Muscle of back (tissue), 11 donors: ENCODE data around the gene PDE2A. TPM values are rescaled to one million over a fixed set of nuclear protein-coding genes. Genes with fewer than 3 reads are reported as not detected.

Source experiments
- DNase-seq, 3 donors: peaks; one replicate each; pipeline versions ENCODE4 v3.0.0 to v3.0.0-alpha.2; 2013
- polyA plus RNA-seq, 10 donors: library from polyadenylated mRNA; unstranded; fragments of 120-200 nt; gene quantifications; one replicate each; pipeline ENCODE4 v1.2.1, GENCODE V29; 2013; ENCODE audit not compliant: insufficient read length in 10 of 10

Gene PDE2A
- polyA plus RNA-seq, 10 donors: 10.3 to 25.0 (median 17.9) TPM

DNA sequence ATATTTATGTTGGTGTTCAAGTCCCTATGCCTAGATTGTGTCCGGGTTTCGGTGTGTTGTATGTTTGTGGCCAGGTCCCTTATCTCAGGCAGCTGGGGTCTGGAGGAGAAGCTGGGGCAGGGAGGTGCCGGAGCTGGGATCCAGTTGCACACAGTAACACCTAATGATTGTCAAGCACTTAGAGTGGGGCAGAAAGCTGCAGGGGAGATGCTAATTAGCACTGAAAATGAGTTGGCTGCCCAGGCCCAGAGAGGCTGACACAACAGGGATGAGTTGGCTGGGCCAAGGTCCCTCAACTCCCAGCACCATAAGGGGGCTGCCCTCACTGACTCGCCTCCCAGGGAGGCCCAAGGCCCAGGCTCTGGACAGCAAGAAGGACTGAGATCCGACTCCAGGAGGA is 12.2 kb downstream of the PDE2A start:
- no peak for DNase-seq

GRCh38 chr11:72661486-72661885 is 12.7 kb downstream of the PDE2A start:
- no peak for DNase-seq

DNA sequence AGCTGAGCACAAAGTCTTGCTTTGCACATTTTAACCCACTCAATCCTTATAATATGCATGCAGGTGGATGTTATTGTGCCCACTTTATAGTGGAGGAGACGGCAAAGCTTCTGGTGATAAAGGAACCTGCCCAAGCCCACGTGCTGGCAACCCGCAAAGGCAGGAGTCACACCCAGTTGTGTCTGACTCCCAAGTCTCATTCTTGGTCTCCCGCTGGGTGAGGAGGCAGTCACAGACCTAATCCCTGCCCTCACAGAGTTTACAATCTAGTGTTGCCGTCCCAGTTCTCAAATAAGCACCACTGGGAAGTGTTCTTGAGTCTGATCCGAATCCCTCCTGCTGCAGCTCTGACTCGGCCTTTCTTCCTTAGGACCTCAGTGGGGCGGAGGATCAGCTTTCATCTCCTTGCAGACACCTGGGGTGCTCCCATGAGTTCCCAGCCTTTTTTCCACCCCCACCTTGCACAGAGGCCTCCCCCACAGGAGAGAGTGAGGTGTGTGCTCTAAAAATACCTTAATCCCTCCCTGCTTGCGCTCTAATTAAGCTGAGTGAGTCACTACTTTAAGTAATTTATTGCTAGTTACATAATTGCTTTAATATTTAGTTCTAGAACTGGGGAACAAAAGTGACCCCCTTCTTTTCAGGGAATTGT is 15.1 kb downstream of the PDE2A start:
- no peak for DNase-seq

- DNase-seq: no peak
These were observed 16.7 kb downstream of the PDE2A start for GRCh38 chr11:72657411-72658100.

DNA sequence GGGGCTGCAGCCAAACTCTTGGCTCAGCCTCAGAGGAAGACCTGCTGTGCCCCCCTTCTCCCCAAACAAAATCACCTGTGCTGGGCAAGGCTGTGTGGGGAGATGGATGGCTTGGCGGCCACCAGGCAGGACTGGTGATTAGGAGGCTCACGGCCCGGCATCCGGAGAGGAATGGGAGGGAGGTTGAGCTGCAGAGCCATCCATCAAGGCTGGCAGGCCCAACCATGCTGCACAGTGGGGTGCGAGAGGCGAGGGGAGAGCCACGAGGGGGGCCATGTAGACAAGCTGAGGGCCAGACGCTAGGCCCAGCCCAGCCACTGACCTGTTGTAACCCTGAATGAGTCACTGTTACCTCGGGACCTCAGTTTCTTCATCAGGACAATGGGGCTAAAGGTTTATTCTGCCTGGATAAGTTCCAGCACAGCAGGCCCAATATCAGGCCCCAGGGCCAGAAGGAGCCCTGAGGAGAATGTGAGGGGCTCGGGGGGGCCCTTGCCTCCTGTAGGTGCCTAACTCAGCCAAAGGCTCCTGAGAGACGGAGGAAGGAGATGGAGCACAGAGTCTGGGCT is 18.2 kb downstream of the PDE2A start:
- no peak for DNase-seq

- DNase-seq: no peak
These were observed 19.2 kb downstream of the PDE2A start for GRCh38 chr11:72655014-72655413.

DNA sequence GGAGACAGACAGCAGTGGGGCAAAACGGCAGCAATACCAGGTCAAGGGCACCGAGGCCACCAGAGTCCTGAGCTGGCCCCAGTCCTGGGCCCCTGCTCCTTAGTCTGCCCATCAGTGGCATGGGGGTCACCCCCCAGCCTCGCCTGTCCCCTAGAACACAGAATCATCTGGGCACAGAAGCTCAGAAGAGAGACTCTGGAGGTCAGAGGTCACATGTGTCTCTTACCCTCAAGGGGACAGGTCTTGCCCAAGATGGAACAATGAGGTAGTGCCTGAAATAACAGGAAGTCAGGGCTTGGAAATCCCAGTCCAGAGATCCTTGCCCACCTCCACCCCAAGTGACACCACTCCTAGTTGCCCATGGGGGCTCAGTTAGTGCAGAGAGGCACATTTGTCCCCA is 20.6 kb downstream of the PDE2A start:
- DNase-seq: no peak

DNA sequence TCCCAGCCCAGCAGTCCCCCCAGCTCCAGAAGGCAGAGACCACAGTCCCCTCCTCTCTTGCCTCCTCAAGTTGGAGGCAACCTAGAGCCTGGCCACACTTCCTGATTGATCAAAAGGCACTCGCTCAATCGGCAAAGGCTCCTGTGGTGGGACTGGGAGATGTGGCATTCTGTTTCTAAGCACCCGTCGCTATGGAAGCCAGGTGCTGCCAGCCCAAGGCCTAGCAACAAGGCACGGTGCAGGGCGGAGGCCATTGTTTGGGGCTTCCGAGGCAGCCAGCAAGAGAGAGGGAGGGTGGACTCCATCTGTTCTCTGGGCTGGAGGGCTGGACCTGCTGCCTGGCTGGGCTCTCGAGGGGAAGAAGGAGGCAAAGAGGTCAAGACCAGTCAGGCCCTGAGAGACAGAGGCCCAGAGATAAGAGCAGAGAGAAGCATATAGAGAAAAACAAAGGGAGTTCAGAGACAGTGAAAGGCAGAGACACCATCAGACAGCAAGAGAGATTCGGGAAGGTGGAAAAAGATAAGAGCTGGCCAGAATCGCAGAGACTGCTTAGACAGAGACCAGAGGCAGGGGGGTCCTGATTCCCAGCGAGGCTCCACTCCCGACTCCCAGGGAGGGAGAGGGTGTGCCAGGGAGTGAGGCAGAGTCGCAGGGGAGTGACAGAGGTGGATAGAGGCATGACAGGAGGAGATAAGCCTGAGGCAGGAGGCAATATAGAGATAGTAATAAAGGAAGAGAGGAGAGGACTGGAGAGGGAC is 21.2 kb downstream of the PDE2A start:
- DNase-seq: no peak

GRCh38 chr11:72652133-72652532 is 22.1 kb downstream of the PDE2A start:
- no peak for DNase-seq

- no peak for DNase-seq
These were observed 24.8 kb downstream of the PDE2A start for GRCh38 chr11:72649215-72649976.

GRCh38 chr11:72648384-72649136 is 25.7 kb downstream of the PDE2A start:
- DNase-seq: no peak

DNA sequence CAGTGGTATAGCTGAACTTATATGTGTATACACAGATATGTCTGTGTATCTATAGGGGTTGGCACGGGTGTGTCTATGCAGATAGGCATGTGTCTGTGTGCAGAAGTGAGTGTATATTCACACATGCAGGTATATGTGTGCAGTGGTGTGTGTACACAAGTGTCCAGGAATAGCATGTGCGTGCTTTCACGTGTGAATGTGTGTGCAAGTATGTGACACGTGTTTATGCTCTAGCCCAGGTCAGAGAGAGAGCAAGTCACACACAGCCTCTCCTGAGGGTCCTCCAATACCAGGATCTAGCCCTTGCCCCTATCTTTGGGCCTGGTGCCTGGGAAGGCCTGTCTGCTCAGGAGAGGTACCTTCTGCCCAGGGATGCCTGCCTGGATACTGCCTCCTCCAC is 26.3 kb downstream of the PDE2A start:
- no peak for DNase-seq

DNA sequence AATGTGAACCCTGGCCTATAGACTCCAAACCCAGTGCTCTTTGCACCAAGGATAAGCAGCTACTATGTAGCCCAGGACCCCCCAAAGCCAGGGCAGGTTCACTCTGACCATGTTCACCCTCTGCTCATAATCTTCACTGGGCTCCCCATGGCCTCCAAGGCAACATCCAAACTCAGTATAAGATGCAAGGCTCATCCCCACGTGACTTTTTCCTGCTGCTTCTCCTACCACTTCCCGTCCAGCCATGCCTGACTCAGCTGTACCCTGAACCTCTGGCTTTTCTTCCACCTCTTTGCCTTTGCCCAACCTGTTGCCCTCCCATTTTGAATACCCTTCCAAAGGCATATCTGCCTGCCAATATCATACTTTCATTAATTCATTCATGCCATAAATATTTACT is 27.8 kb downstream of the PDE2A start:
- DNase-seq: no peak

DNA sequence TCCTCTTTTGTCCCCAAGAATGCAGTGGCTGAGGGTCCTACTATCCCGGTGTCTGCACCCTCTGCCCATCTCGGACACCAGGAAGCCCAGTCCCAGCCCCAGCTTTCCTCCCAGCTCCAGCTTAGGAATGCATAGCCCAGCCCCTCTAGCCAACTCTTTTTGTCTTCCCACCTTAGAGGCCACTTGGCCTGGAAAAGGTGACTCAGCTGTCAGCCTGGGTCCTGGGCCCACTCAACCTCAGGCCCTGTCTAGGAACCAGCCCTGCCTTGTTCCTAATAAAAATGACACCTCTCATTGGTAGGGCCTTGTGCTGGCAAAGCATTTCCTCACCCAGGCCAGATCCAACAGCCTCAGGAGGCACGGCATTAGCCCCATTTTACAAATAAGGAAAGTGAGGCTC is 28.2 kb downstream of the PDE2A start:
- DNase-seq: no peak

DNA sequence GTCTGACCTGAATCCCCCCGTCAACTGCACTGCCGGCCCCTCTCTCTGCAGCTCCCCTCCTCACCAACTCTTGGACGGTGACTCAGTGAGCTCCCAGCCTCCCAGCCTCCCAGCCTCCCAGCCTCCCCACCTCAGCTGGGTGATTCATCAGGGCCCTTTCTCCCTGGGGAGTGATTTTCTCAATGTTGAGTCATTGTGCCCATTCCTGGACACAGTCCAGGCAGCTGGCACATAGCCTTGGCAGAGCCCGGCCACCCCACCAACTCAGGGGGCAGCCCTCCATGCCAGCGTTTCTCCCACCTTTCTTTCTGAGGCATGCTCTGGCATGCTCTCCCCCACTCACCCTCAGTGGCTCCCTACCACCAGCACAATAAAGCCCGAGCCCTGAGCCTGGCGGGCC is 30.7 kb downstream of the PDE2A start:
- no peak for DNase-seq

DNA sequence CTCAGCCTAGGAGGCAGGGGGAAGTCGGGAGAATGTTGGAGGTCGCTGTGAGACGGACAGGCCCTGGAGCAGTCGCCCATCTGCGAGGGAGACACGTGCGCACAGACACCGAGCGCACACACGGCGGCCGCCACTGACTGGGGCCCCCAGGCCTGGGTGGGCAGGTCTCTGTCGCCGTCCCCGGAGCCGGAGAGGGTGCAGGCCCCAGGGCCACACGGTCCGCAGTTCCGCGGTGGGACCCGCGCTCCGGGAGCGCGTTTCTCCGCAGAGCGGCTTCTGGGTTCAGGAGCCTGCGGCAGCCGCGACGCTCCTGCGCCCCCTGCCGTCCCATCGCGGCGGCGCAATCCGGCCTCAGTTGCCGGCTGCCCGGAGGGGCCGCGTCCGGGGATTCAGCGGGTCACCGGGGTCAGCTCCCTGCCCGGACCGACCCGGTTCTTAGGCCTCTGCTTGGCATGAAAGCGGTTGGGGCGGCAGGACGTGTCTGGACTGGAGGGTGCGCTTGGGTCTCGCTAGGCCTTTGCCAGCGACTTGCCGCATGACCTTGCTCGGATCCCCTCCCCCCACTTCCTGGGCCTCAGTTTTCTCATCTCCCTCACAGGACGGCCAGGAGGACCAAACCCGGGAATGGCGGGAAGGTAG is 31.2 kb downstream of the PDE2A start:
- DNase-seq: peak; percentile 43 to 91 (median 68)

DNA sequence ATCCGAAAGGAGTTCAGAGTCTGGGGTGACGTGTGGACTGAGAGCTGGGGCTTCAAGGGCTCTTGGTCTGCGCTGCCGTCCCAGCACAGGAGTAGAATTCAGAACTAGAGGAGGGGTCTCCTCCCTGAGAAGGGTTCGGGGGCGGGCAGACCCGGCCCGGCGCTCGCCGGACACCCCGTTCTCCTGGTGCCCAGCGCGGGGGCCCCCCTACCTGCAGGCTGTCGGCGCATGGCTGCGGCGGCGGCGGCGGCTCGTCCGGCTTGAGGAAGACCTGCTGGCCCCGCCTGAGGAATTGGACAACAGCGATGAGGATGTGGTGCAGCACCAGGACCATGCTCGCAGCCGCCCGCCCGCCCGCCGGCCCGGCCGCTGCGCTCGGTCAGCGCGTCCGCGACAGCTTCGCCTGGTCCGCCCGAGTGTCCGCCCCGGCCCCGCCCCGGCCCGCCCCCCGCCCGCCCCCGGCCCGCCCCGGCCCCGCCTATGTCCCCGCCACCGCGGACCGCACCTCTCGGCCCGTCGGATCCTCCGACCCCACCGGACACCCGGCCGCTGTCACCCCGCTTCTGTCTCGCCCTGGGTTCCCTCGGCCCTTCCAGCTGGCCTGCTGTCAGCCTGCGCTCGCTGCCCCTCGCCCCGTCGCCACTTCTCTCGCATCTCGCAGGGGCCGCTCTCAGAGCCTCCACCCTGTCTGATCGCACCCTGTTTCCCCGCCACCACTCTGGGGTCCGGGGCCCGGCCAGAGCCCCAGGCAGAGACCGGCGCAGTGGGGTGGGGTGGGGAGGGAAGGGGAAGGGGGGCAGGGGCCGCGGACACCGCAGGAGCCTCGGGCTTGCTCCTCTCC is 32.0 kb downstream of the PDE2A start:
- DNase-seq: peak in 1 of 3 donors; percentile 67

DNA sequence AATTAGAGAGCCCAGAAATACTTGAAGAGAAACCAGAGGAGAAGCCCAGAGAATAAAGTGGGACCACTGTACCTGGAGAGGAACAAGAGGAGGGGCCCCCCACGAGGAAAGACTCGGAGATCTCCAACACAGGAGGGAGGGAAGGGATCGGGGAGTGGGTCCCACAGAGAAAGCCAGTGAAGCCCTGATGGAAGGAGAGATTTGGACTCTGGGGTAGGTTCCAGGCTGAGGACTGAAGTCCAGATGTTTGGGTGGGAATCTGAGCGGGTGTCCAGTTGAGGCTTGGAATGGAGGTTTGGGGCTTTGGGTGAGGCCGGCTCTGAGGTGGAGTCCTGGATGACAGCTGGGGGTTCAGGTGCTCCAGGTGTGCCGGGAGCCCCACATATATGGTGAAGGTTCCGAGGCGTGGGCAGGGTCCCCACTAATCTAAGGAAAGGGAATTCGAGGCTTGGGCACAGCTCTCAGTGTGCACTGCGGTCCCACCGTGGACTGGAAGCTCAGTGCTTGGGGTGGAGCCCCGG is 32.6 kb downstream of the PDE2A start:
- DNase-seq: no peak
